NCI-H1436 (cell line): ENCODE measurements around the gene AMER2.

Experiments
- DNase-seq: peaks from one replicate; lab custom pipeline; 2025; lab: John Stamatoyannopoulos, UW

AMER2 gene

GRCh38 chr13:25171517-25172302, at the start of gene AMER2:
Gene AMER2, minus strand, starts transcription at chr13:25172288. Its CDS starts 669 bp downstream, at chr13:25171619.
- DNase-seq: peak; percentile 23

GRCh38 chr13:25218019-25218418, 45.9 kb upstream of the AMER2 start:
- DNase-seq: no peak

GRCh38 chr13:25217023-25217885, 45.2 kb upstream of the AMER2 start:
- DNase-seq: no peak

- no peak for DNase-seq
Observed at GRCh38 chr13:25215253-25215575, 43.1 kb upstream of the AMER2 start.

GRCh38 chr13:25214491-25215252, 42.6 kb upstream of the AMER2 start:
- DNase-seq: no peak

GRCh38 chr13:25213715-25214114, 41.6 kb upstream of the AMER2 start:
- no peak for DNase-seq

GRCh38 chr13:25210842-25211569, 38.9 kb upstream of the AMER2 start:
- no peak for DNase-seq

- no peak for DNase-seq
Observed at GRCh38 chr13:25207291-25207810, 35.3 kb upstream of the AMER2 start.

GRCh38 chr13:25204863-25205262, 32.8 kb upstream of the AMER2 start:
- no peak for DNase-seq

- DNase-seq: no peak
Observed at GRCh38 chr13:25203127-25203740, 31.1 kb upstream of the AMER2 start.

- DNase-seq: no peak
Observed at GRCh38 chr13:25200783-25201182, 28.7 kb upstream of the AMER2 start.

GRCh38 chr13:25198647-25199046, 26.6 kb upstream of the AMER2 start:
- DNase-seq: no peak

GRCh38 chr13:25196971-25197370, 24.9 kb upstream of the AMER2 start:
- no peak for DNase-seq

- no peak for DNase-seq
Observed at GRCh38 chr13:25192936-25193335, 20.8 kb upstream of the AMER2 start.

- DNase-seq: no peak
Observed at GRCh38 chr13:25192489-25192888, 20.4 kb upstream of the AMER2 start.

GRCh38 chr13:25192052-25192451, 20.0 kb upstream of the AMER2 start:
- DNase-seq: no peak

- no peak for DNase-seq
Observed at GRCh38 chr13:25190771-25191170, 18.7 kb upstream of the AMER2 start.

- no peak for DNase-seq
Observed at GRCh38 chr13:25190256-25190655, 18.2 kb upstream of the AMER2 start.

- DNase-seq: no peak
Observed at GRCh38 chr13:25187596-25187995, 15.5 kb upstream of the AMER2 start.

- no peak for DNase-seq
Observed at GRCh38 chr13:25186187-25186586, 14.1 kb upstream of the AMER2 start.

GRCh38 chr13:25181597-25181996, 9.5 kb upstream of the AMER2 start:
- no peak for DNase-seq
